Vagina (tissue), 2 donors: Measurements from ENCODE around the gene PRKCE.

Experiments
- CTCF ChIP-seq, 3 experiments: fragments of 450-650 bp in 2 of 3; fragments of 200-600 bp in 1 of 3; sonication (generic) in 1 of 3; IDR thresholded peaks; one replicate each; pipeline ENCODE4 v1.5.1; 2017 to 2019; ENCODE audit warnings: antibody characterized with exemption in 3 of 3, mild to moderate bottlenecking in 2 of 3, moderate library complexity in 2 of 3
- POLR2A ChIP-seq, 2 donors: fragments of 450-650 bp; IDR thresholded peaks; one replicate each; pipeline ENCODE4 v1.6.1; 2017; ENCODE audit warnings: antibody characterized with exemption in 2 of 2, mild to moderate bottlenecking in 2 of 2, moderate library complexity in 2 of 2
- POLR2AphosphoS5 ChIP-seq, 2 donors: sonication (generic); formaldehyde crosslinking; IDR thresholded peaks; one replicate each; pipeline ENCODE4 v1.9.0; 2017; ENCODE audit warnings: antibody characterized with exemption in 2 of 2, mild to moderate bottlenecking in 2 of 2, low read depth in 1 of 2; ENCODE audit not compliant: insufficient read depth in 1 of 2

DNA sequence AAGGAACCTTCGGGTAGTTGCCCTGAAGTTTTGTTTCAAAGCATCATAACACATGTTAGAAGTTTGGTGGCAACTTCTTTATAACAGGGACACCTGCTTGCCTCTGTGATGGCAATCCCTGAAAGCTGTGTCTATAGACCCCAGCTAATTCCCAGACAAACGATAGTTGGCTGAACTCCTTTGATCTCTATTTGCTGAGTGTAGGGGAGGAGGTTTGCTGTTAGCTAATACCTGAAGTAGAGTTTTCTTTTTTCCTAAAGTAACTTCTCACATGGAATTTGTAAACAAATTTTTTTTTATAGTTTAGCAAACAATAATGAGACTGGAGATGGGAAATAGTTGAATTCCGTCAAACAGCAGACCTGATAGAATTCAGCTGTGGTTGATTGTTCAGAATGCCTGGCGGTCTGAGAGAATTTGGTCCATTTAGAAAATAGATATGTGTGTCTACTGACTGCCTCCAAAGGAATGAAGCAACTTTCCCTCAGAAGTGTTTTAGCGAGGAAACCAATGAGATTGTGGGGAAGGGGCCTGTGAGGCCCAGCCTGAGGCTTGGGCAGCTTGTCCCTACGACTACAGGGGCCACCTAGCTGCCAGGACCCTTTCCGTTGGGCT is 522.3 kb downstream of the PRKCE start:
- TF ChIP-seq CTCF (IDR thresholded peaks at IDR 0.05) (no peak), POLR2A (IDR thresholded peaks at IDR 0.05) (no peak), POLR2AphosphoS5 (IDR thresholded peaks at IDR 0.05; ENCODE audit: insufficient read depth in 1 of 2, low read depth in 1 of 2) (no peak)
